Colon (tissue), 2 donors: Measurements from ENCODE around the gene OBI1.

Experiments used
- FAIRE-seq: peaks from 2 replicates; lab custom pipeline; 2012; peaks lifted over from hg19 to GRCh38; lab: Jason Lieb, UNC
- donor health status: control.
- donor health status: control.

OBI1 gene

GRCh38 chr13:78658630-78659449 is at the start of gene OBI1:
OBI1 (minus strand) TSS chr13:78659155; CDS start chr13:78659120, 35 bp downstream.
- no peak for FAIRE-seq

GRCh38 chr13:78701383-78701782 is 42.4 kb upstream of the OBI1 start:
- FAIRE-seq: no peak

- FAIRE-seq: no peak
These were observed 41.4 kb upstream of the OBI1 start for GRCh38 chr13:78700121-78700910.

GRCh38 chr13:78689011-78689410 is 30.1 kb upstream of the OBI1 start:
- FAIRE-seq: no peak

- no peak for FAIRE-seq
These were observed 27.5 kb upstream of the OBI1 start for GRCh38 chr13:78686461-78686860.

- FAIRE-seq: no peak
These were observed 21.8 kb upstream of the OBI1 start for GRCh38 chr13:78680576-78681350.

GRCh38 chr13:78680115-78680561 is 21.2 kb upstream of the OBI1 start:
- FAIRE-seq: no peak

GRCh38 chr13:78679329-78679728 is 20.4 kb upstream of the OBI1 start:
- no peak for FAIRE-seq

GRCh38 chr13:78675112-78675511 is 16.2 kb upstream of the OBI1 start:
- no peak for FAIRE-seq

GRCh38 chr13:78674638-78675037 is 15.7 kb upstream of the OBI1 start:
- no peak for FAIRE-seq

GRCh38 chr13:78662467-78662866 is 3.5 kb upstream of the OBI1 start:
- FAIRE-seq: no peak

- no peak for FAIRE-seq
These were observed 1.5 kb upstream of the OBI1 start for GRCh38 chr13:78660495-78660857.

GRCh38 chr13:78659732-78660494 is 958 bp upstream of the OBI1 start:
- no peak for FAIRE-seq

- no peak for FAIRE-seq
These were observed 435 bp upstream of the OBI1 start for GRCh38 chr13:78659450-78659730.

GRCh38 chr13:78657699-78658629 is 991 bp downstream of the OBI1 start:
- no peak for FAIRE-seq

GRCh38 chr13:78655906-78656305 is 3.0 kb downstream of the OBI1 start:
- no peak for FAIRE-seq

- FAIRE-seq: no peak
These were observed 3.9 kb downstream of the OBI1 start for GRCh38 chr13:78655007-78655406.

- FAIRE-seq: no peak
These were observed 6.3 kb downstream of the OBI1 start for GRCh38 chr13:78652651-78653050.

GRCh38 chr13:78650717-78651083 is 8.3 kb downstream of the OBI1 start:
- no peak for FAIRE-seq

- no peak for FAIRE-seq
These were observed 8.8 kb downstream of the OBI1 start for GRCh38 chr13:78649997-78650716.
